Liver (tissue), 3 donors: Measurements from ENCODE around the gene ZNF684.

Source experiments
- CTCF ChIP-seq: fragments of 150-350 bp; IDR thresholded peaks from 2 replicates; pipeline ENCODE4 v1.5.1; 2017; ENCODE audit warnings: improper control_type of control experiment, low read depth, low read length; ENCODE audit not compliant: missing input control
- FOXA1 ChIP-seq: IDR thresholded peaks from 2 replicates; pipeline ENCODE4 v1.6.1; 2016; ENCODE audit warnings: antibody characterized with exemption
- JUND ChIP-seq, 2 donors: IDR thresholded peaks; 2 replicates each; pipeline ENCODE4 v1.6.1; 2016; ENCODE audit warnings: antibody characterized with exemption in 2 of 2
- MAX ChIP-seq: IDR thresholded peaks from 2 replicates; pipeline ENCODE4 v1.6.1; 2016; ENCODE audit warnings: antibody characterized with exemption
- YY1 ChIP-seq: IDR thresholded peaks from 2 replicates; pipeline ENCODE4 v1.6.1; 2016; ENCODE audit warnings: antibody characterized with exemption, mild to moderate bottlenecking
- TF ChIP-seq, protein P1 (sequence below): IDR thresholded peaks from 2 replicates; pipeline ENCODE4 v1.6.1; 2016; ENCODE audit warnings: antibody characterized with exemption
- donor health status: healthy.
- donor health status: healthy.

GRCh38 chr1:40530735-40531380 lies 579 bp upstream of the ZNF684 start:
- no peak for TF ChIP-seq YY1
- no peak for TF ChIP-seq MAX
- TF ChIP-seq FOXA1, result no peak
- TF ChIP-seq CTCF, result no peak
- TF ChIP-seq, protein P1, sequence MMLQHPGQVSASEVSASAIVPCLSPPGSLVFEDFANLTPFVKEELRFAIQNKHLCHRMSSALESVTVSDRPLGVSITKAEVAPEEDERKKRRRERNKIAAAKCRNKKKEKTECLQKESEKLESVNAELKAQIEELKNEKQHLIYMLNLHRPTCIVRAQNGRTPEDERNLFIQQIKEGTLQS, result no peak
- no peak for TF ChIP-seq JUND (IDR thresholded peaks at IDR 0.05)
